Activated CD8-positive, alpha-beta memory T cell treated with anti-CD3 and anti-CD28 coated beads for 48 hours (primary cell): ENCODE measurements around the gene BSND.

ENCODE experiments used
- DNase-seq, 3 experiments: peaks; one replicate each; pipeline ENCODE4 v3.0.0-alpha.2; 2020; ENCODE audit warnings: low read depth in 2 of 3, low spot score in 2 of 3

BSND gene

GRCh38 chr1:54975356-54976108 lies 23.2 kb upstream of the BSND start:
- no peak for DNase-seq

GRCh38 chr1:54976747-54977146 lies 22.0 kb upstream of the BSND start:
- no peak for DNase-seq

GRCh38 chr1:54977533-54978297 lies 21.0 kb upstream of the BSND start:
- no peak for DNase-seq

GRCh38 chr1:54978528-54979326 lies 20.0 kb upstream of the BSND start:
- DNase-seq = no peak

GRCh38 chr1:54979327-54979891 lies 19.3 kb upstream of the BSND start:
- no peak for DNase-seq

GRCh38 chr1:54980046-54980527 lies 18.6 kb upstream of the BSND start:
- no peak for DNase-seq

GRCh38 chr1:54980528-54981241 lies 18.0 kb upstream of the BSND start, which contains the start of gene TMEM61:
TSS of gene TMEM61 (plus strand) at chr1:54980628. CDS start at chr1:54981066, 438 bp downstream.
- no peak for DNase-seq

- DNase-seq = no peak
Measured at GRCh38 chr1:54981466-54981865, 17.3 kb upstream of the BSND start.

- no peak for DNase-seq
Measured at GRCh38 chr1:54982739-54983138, 16.0 kb upstream of the BSND start.

- no peak for DNase-seq
Measured at GRCh38 chr1:54984131-54984842, 14.4 kb upstream of the BSND start.

- no peak for DNase-seq
Measured at GRCh38 chr1:54985556-54985955, 13.2 kb upstream of the BSND start.

GRCh38 chr1:54986025-54986424 lies 12.7 kb upstream of the BSND start:
- no peak for DNase-seq

- no peak for DNase-seq
Measured at GRCh38 chr1:54986533-54986932, 12.2 kb upstream of the BSND start.

GRCh38 chr1:54987427-54987826 lies 11.3 kb upstream of the BSND start:
- DNase-seq = no peak

GRCh38 chr1:54987919-54988705 lies 10.6 kb upstream of the BSND start:
- DNase-seq = no peak

GRCh38 chr1:54988975-54989374 lies 9.8 kb upstream of the BSND start:
- DNase-seq = no peak

- DNase-seq = no peak
Measured at GRCh38 chr1:54989473-54989872, 9.3 kb upstream of the BSND start.

GRCh38 chr1:54989968-54990810 lies 8.5 kb upstream of the BSND start:
- DNase-seq = no peak
